ENCODE measurements around the gene GJA4. TPM values are rescaled to one million over a fixed set of nuclear protein-coding genes. Genes with fewer than 3 reads are reported as not detected.
"Not testable (repeated sequence)": the region's sequence is repeated elsewhere in the genome, so short reads cannot be mapped to it uniquely, and the experiment has no call there.

GJA4 gene
- total RNA-seq, 1 donor from 2014 or later: 22.3 TPM

- no peak for DNase-seq (ENCODE audit: low read depth, low spot score)
- no peak overlapping the region for H3K27ac Mint-ChIP-seq (ENCODE audit: unreplicated experiment)
- H3K4me1 Mint-ChIP-seq: no peaks in the 10 kb centered on the region
- TF ChIP-seq, protein P1, sequence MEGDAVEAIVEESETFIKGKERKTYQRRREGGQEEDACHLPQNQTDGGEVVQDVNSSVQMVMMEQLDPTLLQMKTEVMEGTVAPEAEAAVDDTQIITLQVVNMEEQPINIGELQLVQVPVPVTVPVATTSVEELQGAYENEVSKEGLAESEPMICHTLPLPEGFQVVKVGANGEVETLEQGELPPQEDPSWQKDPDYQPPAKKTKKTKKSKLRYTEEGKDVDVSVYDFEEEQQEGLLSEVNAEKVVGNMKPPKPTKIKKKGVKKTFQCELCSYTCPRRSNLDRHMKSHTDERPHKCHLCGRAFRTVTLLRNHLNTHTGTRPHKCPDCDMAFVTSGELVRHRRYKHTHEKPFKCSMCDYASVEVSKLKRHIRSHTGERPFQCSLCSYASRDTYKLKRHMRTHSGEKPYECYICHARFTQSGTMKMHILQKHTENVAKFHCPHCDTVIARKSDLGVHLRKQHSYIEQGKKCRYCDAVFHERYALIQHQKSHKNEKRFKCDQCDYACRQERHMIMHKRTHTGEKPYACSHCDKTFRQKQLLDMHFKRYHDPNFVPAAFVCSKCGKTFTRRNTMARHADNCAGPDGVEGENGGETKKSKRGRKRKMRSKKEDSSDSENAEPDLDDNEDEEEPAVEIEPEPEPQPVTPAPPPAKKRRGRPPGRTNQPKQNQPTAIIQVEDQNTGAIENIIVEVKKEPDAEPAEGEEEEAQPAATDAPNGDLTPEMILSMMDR (conservative IDR thresholded peaks at IDR 0.05): no peak
- H3K27me3 Mint-ChIP-seq (ENCODE audit: low read depth): peaks cover 9% of the 10 kb centered on the region
- H3K36me3 Mint-ChIP-seq (ENCODE audit: low read depth): no peaks in the 10 kb centered on the region
- no peak overlapping the region for H3K4me3 Mint-ChIP-seq
- H3K9me3 Mint-ChIP-seq: no peaks in the 10 kb centered on the region
These were observed 21.8 kb upstream of the GJA4 start for GRCh38 chr1:34770891-34771504.

- DNase-seq (ENCODE audit: low read depth, low spot score): no peak
- H3K9me3 Mint-ChIP-seq: no peaks in the 10 kb centered on the region
- TF ChIP-seq, protein P1 (conservative IDR thresholded peaks at IDR 0.05): no peak
- no peak overlapping the region for H3K4me3 Mint-ChIP-seq
- no peak overlapping the region for H3K27ac Mint-ChIP-seq (ENCODE audit: unreplicated experiment)
- H3K36me3 Mint-ChIP-seq (ENCODE audit: low read depth): no peaks in the 10 kb centered on the region
- H3K4me1 Mint-ChIP-seq: no peaks in the 10 kb centered on the region
- H3K27me3 Mint-ChIP-seq (ENCODE audit: low read depth): peaks cover 9% of the 10 kb centered on the region
These were observed 21.0 kb upstream of the GJA4 start for GRCh38 chr1:34771573-34772371.

DNA sequence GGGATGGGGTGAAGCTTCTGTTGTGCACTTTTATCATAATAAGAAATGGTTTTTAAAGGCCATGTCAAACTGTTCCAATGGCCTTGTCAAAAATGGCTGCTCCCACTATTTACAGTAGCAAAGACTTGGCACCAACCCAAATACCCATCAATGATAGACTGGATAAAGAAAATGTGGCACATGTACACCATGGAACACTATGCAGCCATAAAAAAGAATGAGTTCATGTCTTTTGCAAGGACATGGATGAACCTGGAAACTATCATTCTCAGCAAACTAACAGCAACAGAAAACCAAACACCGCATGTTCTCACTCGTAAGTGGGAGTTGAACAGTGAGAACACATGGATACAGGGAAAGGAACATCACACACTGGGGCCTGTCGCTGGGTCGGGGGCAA lies 19.7 kb upstream of the GJA4 start:
- DNase-seq (ENCODE audit: low read depth, low spot score); H3K27ac Mint-ChIP-seq (ENCODE audit: unreplicated experiment); H3K4me3 Mint-ChIP-seq; H3K36me3 Mint-ChIP-seq (ENCODE audit: low read depth); H3K4me1 Mint-ChIP-seq; H3K9me3 Mint-ChIP-seq: not testable (repeated sequence)
- peaks cover 17% of the 10 kb centered on the region for H3K27me3 Mint-ChIP-seq (ENCODE audit: low read depth)

DNA sequence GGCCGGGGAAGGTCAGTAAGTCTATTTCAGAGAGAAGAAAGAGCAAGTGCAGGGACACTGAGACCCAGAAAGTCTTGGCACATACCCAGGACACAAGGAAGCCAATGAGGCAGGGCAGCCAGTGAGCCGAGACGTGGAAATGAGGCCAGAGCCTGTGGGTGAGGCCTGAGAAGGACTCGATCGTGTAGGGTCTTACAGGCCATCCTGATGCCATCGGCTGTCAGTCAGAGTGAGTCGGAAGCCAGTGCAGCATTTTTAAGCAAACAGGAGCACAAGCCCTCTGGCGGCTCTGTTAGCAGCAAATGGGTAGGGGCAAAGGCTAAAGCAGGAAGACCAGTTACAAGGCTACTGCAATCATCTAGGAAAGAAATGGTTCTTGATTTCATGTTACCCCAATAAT lies 17.8 kb upstream of the GJA4 start:
- TF ChIP-seq, protein P1 (conservative IDR thresholded peaks at IDR 0.05): no peak
- no peaks in the 10 kb centered on the region for H3K4me1 Mint-ChIP-seq
- DNase-seq (ENCODE audit: low read depth, low spot score): no peak
- no peaks in the 10 kb centered on the region for H3K9me3 Mint-ChIP-seq
- H3K27me3 Mint-ChIP-seq (ENCODE audit: low read depth): peaks cover 31% of the 10 kb centered on the region
- no peaks in the 10 kb centered on the region for H3K36me3 Mint-ChIP-seq (ENCODE audit: low read depth)
- H3K27ac Mint-ChIP-seq (ENCODE audit: unreplicated experiment): no peak overlapping the region
- no peak overlapping the region for H3K4me3 Mint-ChIP-seq

GRCh38 chr1:34776911-34777310 lies 15.9 kb upstream of the GJA4 start:
- DNase-seq (ENCODE audit: low read depth, low spot score): no peak
- TF ChIP-seq, protein P1 (conservative IDR thresholded peaks at IDR 0.05): no peak
- Mint-ChIP-seq H3K9me3 (no peaks in the 10 kb centered on the region), H3K4me3 (no peak overlapping the region), H3K27ac (ENCODE audit: unreplicated experiment) (no peak overlapping the region), H3K4me1 (peaks cover 4% of the 10 kb centered on the region), H3K27me3 (ENCODE audit: low read depth) (peaks cover 47% of the 10 kb centered on the region), H3K36me3 (ENCODE audit: low read depth) (no peaks in the 10 kb centered on the region)

All from neural crest cell (in vitro differentiated cells).